HG03196 (cell line): ENCODE data around the gene WWTR1.

Source experiments
- ATAC-seq: cut with Tn5 transposase; IDR thresholded peaks from one replicate; pipeline ENCODE4 v1.9.1; 2021; ENCODE audit not compliant: unreplicated experiment

WWTR1 gene

GRCh38 chr3:149571381-149571780 lies 86.4 kb downstream of the WWTR1 start:
- no peak for ATAC-seq

GRCh38 chr3:149570016-149570415 lies 87.8 kb downstream of the WWTR1 start:
- no peak for ATAC-seq

- ATAC-seq, result no peak
Measured at GRCh38 chr3:149567381-149567780, 90.4 kb downstream of the WWTR1 start.

GRCh38 chr3:149566292-149566975 lies 91.4 kb downstream of the WWTR1 start:
- ATAC-seq, result no peak

DNA sequence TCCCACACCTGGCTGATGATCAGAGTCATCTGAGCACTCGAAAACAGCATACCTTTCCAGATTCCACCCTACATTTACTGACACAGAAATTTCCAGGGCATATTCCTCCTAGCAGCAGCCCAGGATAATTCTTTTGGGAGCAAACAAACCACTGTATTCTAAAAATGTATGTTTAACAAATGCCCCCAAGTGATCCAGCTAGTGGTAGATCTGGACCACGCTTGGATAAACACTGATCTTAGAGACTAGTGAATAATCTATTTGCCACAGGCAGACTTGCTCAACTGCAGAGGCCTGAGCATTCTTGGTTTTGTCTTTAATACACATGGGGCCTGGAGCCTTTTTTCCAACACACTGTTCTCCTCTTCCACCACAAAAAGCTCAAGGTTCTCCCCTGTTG lies 93.7 kb downstream of the WWTR1 start:
- ATAC-seq, result no peak

- no peak for ATAC-seq
Measured at GRCh38 chr3:149563114-149563513, 94.7 kb downstream of the WWTR1 start.

DNA sequence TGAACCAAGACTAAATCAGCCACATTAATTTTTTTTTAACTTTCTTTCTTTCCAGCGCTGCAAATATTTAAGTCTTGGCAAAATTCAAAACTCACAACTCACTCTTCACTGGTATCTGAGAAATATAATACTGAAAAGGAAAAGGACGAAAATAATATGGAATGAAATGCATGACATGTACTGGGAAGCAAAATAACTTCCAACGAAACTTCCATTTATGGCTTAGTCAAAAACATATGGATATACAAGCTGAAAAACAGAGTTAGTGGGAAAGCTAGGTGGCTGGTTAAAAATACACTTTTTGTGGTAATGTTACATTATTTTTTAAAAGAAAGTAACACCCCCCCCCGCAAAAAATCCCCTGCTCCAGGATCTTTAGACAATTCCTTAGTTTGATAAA lies 97.2 kb downstream of the WWTR1 start:
- no peak for ATAC-seq

DNA sequence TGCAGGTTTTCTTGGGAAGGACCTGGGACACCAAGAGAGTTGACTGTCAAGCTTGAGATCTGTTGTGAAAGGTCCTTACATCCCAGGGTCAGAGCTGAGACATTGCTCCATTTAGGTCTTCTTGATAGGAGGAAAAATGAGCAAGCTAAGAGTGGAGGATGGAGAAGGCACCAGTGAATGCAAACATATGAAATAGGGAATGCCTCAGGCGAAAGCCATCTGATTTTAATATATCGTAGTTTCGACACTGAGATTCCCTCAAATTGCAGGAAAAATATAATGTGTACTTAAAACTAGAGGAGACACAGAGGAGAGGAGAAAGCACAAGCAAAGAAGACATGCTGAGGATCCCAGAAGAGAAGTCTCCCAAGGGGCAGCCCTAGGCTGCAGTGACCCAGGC lies 97.8 kb downstream of the WWTR1 start:
- no peak for ATAC-seq

- ATAC-seq, result no peak
Measured at GRCh38 chr3:149559525-149559924, 98.3 kb downstream of the WWTR1 start.

DNA sequence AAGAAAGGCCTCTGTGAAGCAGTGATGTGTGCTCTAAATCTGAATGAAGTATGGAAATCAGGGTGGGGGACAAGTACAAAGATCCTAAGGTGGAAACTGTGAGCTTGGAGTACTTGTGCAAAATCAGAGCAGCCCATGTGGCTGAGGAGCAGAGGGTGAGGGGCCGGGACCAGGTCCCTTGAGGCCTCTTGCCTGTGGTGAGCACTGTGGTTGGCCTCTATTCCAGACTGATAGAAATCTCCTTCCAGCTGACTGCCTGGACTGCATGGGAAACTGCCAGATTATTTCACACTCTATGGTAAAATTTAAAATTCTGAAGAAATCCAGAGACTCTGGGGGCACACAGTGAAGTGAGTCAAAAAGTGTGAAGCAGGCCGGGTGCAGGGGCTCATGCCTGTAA lies 101.9 kb downstream of the WWTR1 start:
- no peak for ATAC-seq

DNA sequence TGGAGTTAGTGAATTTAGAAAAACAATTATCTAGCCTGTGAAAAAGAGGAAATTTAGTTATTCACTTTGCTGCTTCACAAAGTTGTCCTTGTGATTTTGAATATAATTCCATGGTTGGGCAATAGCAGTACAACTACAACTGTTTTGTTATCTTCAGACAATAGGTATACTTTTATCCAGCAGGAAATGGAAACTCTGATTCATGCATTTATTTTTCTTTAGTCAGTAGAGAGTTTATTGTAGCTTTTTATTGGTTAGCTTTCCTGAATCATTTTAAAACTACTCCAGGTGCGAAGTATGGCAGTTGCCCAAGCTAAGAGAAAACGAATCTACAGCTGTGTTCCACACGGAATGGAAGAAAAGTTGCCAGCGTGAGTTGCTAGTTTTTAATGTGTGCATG lies 103.0 kb downstream of the WWTR1 start:
- ATAC-seq, result no peak

- ATAC-seq, result no peak
Measured at GRCh38 chr3:149553781-149554451, 103.9 kb downstream of the WWTR1 start.

DNA sequence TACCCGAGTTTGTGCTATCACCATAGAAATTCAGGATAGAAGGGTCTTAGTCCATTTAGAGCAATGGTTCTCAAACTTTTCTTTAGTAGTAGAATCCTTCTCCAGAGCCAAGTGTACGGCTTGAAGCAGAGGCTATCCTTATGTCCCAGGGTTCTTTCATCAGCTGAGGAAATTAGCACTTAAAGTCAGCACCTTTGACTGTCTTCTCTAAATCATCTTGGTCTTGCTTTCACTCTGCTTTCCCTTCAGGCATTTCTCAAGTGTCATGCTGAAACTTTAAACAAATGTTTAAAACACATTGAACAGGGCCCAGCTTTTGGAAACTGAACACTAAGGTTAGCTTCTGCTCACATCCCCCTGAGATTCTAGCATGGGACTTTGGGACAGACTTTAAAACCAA lies 105.1 kb downstream of the WWTR1 start:
- ATAC-seq, result no peak

- no peak for ATAC-seq
Measured at GRCh38 chr3:149551500-149551899, 106.3 kb downstream of the WWTR1 start.

GRCh38 chr3:149548669-149549065 lies 109.2 kb downstream of the WWTR1 start:
- no peak for ATAC-seq

GRCh38 chr3:149547954-149548668 lies 109.7 kb downstream of the WWTR1 start:
- ATAC-seq, result no peak

DNA sequence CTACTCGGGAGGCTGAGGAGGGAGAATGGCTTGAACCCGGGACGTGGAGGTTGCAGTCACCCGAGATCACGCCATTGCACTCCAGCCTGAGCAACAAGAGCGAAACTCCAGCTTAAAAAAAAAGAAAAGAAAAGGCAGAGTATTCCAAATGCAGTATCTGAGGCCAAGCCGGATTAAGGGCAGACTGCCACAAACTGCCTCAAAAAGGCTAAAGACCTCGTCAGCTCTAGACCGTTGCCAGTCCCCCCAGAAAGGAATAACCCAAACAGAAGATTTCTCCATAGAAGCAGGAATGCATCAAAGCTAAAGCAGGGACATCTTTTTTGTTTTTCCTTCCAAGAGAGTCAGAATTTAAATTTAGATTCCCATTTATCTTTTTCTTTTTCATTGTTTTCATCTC lies 110.4 kb downstream of the WWTR1 start:
- ATAC-seq, result no peak

- ATAC-seq, result no peak
Measured at GRCh38 chr3:149545049-149545448, 112.8 kb downstream of the WWTR1 start.

DNA sequence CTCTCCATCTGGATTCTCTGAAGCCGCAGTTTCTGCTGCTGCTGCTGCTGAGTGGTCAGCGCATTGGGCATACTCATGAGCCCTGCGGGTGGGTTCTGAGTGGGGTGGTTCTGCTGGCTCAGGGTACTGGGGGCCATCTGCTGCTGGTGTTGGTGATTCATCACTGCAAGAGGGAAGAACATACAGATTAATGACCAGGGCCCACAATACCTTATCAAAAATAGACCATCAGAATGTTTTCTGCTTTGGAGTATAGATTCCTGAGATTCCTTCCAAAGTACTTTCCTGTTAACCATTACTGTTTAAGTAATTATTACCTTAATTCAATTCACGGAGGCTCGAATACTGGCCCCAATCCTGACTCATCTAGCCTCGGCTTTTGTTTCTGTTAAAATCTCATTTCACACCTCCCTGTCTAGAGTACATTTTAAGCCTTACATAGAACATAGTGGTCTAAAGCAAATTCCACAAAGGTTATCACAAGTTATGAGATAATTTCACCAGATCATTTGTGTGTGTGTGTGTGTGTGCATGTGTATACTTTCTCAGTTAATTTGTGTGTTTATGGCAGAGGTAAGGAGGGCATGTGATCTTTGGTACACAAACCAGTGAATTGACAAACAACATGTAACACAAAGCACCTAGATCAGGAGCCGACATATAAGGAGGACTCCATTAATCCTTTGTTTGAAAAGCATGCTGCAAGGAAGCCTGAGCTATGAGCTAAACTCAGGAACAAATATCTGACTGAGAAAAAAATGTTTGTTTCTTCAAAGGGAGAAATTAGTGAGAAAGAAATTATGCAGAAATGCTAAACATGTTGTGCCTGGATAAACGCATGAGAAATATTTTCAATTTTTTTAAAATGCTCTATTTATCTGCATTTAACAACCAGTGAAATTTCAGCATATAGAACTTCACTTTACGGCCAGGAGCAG lies 115.2 kb downstream of the WWTR1 start:
- no peak for ATAC-seq

DNA sequence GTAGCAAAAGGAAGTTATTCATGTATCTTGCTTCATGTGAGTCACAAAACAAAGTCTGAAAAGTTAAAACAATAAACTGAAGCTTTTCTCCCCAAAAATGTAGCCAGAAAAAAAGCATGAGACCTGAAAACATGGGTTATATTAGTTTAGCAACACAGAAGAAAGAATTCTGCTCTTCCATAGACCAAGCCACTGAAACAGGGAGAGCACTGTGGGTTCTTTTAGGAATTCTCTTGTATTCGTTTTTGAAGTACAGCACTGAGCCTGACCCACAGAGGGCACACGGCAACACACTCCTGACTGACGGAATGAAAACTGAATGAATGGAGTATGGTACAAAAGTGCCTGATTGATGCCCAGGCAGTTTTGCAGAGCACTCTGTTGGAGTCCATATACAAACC lies 116.7 kb downstream of the WWTR1 start:
- no peak for ATAC-seq

DNA sequence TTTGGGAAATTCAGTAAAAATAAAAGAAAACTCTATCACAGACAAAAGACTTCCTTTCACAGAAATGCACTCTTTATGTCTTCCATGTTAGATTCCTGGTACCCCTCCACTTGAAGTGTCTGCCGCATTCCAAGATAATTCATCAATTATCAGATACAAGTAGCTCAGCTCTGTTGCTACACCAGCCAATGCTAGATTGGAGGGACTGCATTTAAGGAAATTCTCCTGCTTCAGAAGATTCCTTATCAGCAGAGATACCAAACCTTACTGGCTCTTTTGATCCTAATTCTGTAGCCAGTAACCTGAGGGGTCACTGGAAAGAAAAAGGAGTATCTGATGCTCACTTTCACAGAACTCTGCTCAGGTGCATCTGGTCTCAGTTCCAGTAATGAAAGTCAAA lies 119.5 kb downstream of the WWTR1 start:
- ATAC-seq, result no peak
